HK-2 (cell line): ENCODE data around the gene DCAF10.
"Not testable (repeated sequence)": the region's sequence is repeated elsewhere in the genome, so short reads cannot be mapped to it uniquely, and the experiment has no call there.

Experiments
- DNase-seq: peaks from one replicate; pipeline ENCODE4 v3.0.0-alpha.2; 2018; ENCODE audit not compliant: unreplicated experiment

The DCAF10 gene

GRCh38 chr9:37792122-37792521 is 8.5 kb upstream of the DCAF10 start:
- no peak for DNase-seq

- no peak for DNase-seq
These were observed 4.4 kb upstream of the DCAF10 start for GRCh38 chr9:37796232-37796631.

GRCh38 chr9:37798677-37799076 is 1.9 kb upstream of the DCAF10 start:
- no peak for DNase-seq

- peak; percentile 33 for DNase-seq
These were observed 772 bp downstream of the DCAF10 start for GRCh38 chr9:37801287-37801850.

GRCh38 chr9:37801959-37802711 is 1.5 kb downstream of the DCAF10 start:
- DNase-seq, result no peak

- DNase-seq, result no peak
These were observed 5.7 kb downstream of the DCAF10 start for GRCh38 chr9:37806271-37806670.

- DNase-seq, result not testable (repeated sequence)
These were observed 9.1 kb downstream of the DCAF10 start for GRCh38 chr9:37809676-37810075.

- no peak for DNase-seq
These were observed 11.4 kb downstream of the DCAF10 start for GRCh38 chr9:37811906-37812476.

GRCh38 chr9:37812773-37813379 is 12.3 kb downstream of the DCAF10 start:
- DNase-seq, result no peak

GRCh38 chr9:37818849-37819248 is 18.3 kb downstream of the DCAF10 start:
- no peak for DNase-seq

GRCh38 chr9:37820142-37820541 is 19.5 kb downstream of the DCAF10 start:
- DNase-seq, result no peak

- DNase-seq, result not testable (repeated sequence)
These were observed 24.6 kb downstream of the DCAF10 start for GRCh38 chr9:37825174-37825573.

GRCh38 chr9:37827483-37828165 is 27.0 kb downstream of the DCAF10 start:
- DNase-seq, result no peak

- DNase-seq, result no peak
These were observed 35.2 kb downstream of the DCAF10 start for GRCh38 chr9:37835821-37836220.

GRCh38 chr9:37836386-37836785 is 35.8 kb downstream of the DCAF10 start:
- no peak for DNase-seq

GRCh38 chr9:37839496-37840461 is 39.2 kb downstream of the DCAF10 start:
- no peak for DNase-seq

- DNase-seq, result peak; percentile 13
These were observed 40.1 kb downstream of the DCAF10 start for GRCh38 chr9:37840560-37841194.

GRCh38 chr9:37852222-37852621 is 51.6 kb downstream of the DCAF10 start:
- DNase-seq, result no peak

- no peak for DNase-seq
These were observed 56.0 kb downstream of the DCAF10 start for GRCh38 chr9:37856551-37856950.

- DNase-seq, result no peak
These were observed 58.4 kb downstream of the DCAF10 start for GRCh38 chr9:37859043-37859442.

GRCh38 chr9:37862530-37862929 is 61.9 kb downstream of the DCAF10 start:
- DNase-seq, result no peak
